Naive B cell (primary cell): ENCODE results near the gene CAP1. TPM values are rescaled to one million over a fixed set of nuclear protein-coding genes. Genes with fewer than 3 reads are reported as not detected.
A peak's percentile ranks its signal among the peaks of the same experiment; 100 is the strongest.

Experiments used
- ATAC-seq, 2 donors: fragments of 150-1000 bp; cut with Tn5 transposase; 2 replicates each; pipeline ENCODE4 v1.10.0; 2021; ENCODE audit warnings: low read depth in 2 of 2, mild to moderate bottlenecking in 2 of 2, moderate library complexity in 2 of 2
- DNase-seq: peaks from one replicate; pipeline ENCODE4 v3.0.0; 2022
- H3K27ac Mint-ChIP-seq, 6 donors: one replicate each; pipeline ENCODE4 v1.8.0; 2020 to 2022; ENCODE audit warnings: mild to moderate bottlenecking in 6 of 6, mixed read lengths in 6 of 6, moderate library complexity in 5 of 6, inconsistent platforms in 2 of 6
- H3K27me3 Mint-ChIP-seq, 3 donors: one replicate each; pipeline ENCODE4 v1.8.0; 2021 to 2022; ENCODE audit warnings: mixed read lengths in 3 of 3, mild to moderate bottlenecking in 1 of 3
- H3K36me3 Mint-ChIP-seq, 2 donors: one replicate each; pipeline ENCODE4 v1.8.0; 2020 to 2022; ENCODE audit warnings: mixed read lengths in 2 of 2, inconsistent platforms in 1 of 2, mild to moderate bottlenecking in 1 of 2
- H3K4me1 Mint-ChIP-seq, 3 donors: one replicate each; pipeline ENCODE4 v1.8.0; 2020 to 2022; ENCODE audit warnings: mixed read lengths in 3 of 3, inconsistent platforms in 1 of 3, mild to moderate bottlenecking in 1 of 3, moderate library complexity in 1 of 3
- H3K4me3 Mint-ChIP-seq, 8 donors: one replicate each; pipeline ENCODE4 v1.8.0; 2020 to 2022; ENCODE audit warnings: mild to moderate bottlenecking in 8 of 8, mixed read lengths in 8 of 8, moderate library complexity in 8 of 8, inconsistent platforms in 2 of 8
- H3K9me3 Mint-ChIP-seq, 7 donors: one replicate each; pipeline ENCODE4 v1.8.0; 2020 to 2022; ENCODE audit warnings: mixed read lengths in 7 of 7, mild to moderate bottlenecking in 5 of 7, inconsistent platforms in 2 of 7, moderate library complexity in 1 of 7
- polyA plus RNA-seq, 6 donors: library from polyadenylated mRNA; unstranded; fragments of 300-500 nt; fragmentation: Illumina TruSeq; gene quantifications; one replicate each; pipeline ENCODE4 v1.2.3, GENCODE V29; 2021; ENCODE audit warnings: low read depth in 6 of 6

CAP1 gene
- polyA plus RNA-seq, 6 donors from 2014 or later: 550 to 750 (median 592) TPM

DNA sequence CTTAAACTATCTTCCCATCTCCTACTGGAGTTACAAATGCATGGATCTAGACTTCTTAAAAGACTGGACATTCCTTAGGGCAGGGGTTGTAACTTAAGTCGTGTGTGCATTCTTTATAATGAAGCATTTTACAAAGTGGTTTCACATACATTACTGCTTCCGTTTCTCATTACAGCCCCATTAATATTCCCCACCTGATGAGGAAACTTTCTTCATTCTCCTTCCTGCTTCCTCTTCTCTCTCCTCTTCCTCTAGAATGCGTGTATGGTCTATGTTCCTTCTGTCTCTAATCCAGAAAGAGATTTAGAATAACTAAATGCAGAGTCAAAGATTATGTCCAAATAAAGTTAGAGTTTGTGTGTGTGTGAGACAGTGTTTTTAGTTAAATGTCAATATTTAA is 1.8 kb upstream of the CAP1 start:
- Mint-ChIP-seq H3K27ac (peak overlapping the region; percentile 97 to 99 (median 98)), H3K36me3 (peaks cover 0 to 28% of the 10 kb centered on the region in 2 donors), H3K9me3 (no peaks in the 10 kb centered on the region), H3K4me3 (peak overlapping the region in 7 of 8 donors; percentile 35 to 97 (median 91)), H3K4me1 (peaks cover 53 to 76% (median 72%) of the 10 kb centered on the region in 3 donors), H3K27me3 (no peaks in the 10 kb centered on the region)
- DNase-seq (no peak), ATAC-seq (no peak)

DNA sequence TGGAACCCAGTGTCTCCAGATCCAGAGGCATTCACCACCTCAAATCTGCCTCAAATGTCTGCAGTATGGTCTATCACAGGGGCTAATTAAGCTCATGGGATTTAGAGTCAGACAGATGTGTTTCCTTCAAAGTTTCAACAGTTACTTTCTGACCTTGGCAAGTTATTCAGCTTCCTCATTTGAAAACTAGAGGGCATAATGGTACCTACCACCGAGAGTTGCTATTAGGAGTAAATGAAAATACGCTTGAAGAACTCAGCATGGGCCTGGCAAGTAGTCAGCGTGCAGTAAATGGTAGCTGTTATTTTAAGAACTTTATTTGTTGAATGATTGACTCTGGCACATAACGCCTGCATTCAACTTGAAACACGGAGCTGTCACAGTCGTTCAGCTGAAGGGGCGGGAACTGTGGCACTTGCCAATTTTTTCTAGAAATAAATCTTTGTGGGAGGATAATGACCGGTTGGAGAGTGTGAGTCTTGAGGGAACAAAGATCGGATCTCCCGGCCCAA is 1.2 kb upstream of the CAP1 start:
- Mint-ChIP-seq H3K27ac (peak overlapping the region; percentile 97 to 99 (median 98)), H3K4me3 (peak overlapping the region; percentile 88 to 98 (median 96)), H3K36me3 (peaks cover 0 to 28% of the 10 kb centered on the region in 2 donors), H3K27me3 (no peaks in the 10 kb centered on the region), H3K9me3 (no peaks in the 10 kb centered on the region), H3K4me1 (peaks cover 47 to 77% (median 72%) of the 10 kb centered on the region in 3 donors)
- ATAC-seq: peak; percentile 45 to 46
- DNase-seq: peak; percentile 69

DNA sequence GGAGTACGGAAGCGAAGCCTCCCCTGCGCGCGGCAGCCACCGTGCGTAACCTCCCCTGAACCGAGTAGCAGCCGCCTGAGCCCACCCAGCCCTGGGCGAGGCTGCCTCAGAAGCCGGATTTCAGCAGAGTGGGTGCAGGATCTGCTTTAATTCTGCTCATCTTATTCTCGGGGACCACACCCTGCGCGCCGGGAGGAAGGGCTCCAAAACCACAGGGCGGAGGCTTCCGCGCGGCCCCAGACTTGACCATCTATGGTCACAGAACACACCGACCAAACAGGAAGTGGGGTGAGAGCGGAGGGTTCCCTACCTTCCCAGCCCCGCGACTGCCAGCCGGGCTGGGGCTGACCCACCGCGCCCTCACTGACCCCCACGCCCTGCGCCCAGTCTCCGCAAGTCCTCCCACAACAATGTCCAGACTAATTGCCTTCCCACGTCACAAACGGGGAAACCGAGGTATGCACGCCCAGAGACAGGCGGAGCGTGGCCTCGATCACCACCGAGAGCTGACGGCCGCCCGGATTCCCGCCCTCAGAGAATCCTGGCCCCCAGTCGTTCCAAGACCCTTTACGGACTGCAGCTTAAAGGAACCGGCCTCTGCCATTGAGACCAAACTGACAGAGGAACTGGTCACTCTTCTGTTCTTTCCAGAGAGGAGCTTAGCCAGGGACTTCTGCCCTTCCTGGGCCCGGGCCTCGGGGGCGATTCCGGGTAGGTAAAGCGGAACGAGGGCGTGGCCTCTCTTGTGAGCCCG is 595 bp upstream of the CAP1 start:
- ATAC-seq (peak; percentile 42 to 50), DNase-seq (peak; percentile 86)
- H3K9me3 Mint-ChIP-seq: no peaks in the 10 kb centered on the region
- no peaks in the 10 kb centered on the region for H3K27me3 Mint-ChIP-seq
- H3K27ac Mint-ChIP-seq: peak overlapping the region; percentile 97 to 99 (median 98)
- peak overlapping the region; percentile 88 to 98 (median 96) for H3K4me3 Mint-ChIP-seq
- H3K36me3 Mint-ChIP-seq: peaks cover 0 to 28% of the 10 kb centered on the region in 2 donors
- H3K4me1 Mint-ChIP-seq: peaks cover 43 to 77% (median 70%) of the 10 kb centered on the region in 3 donors

DNA sequence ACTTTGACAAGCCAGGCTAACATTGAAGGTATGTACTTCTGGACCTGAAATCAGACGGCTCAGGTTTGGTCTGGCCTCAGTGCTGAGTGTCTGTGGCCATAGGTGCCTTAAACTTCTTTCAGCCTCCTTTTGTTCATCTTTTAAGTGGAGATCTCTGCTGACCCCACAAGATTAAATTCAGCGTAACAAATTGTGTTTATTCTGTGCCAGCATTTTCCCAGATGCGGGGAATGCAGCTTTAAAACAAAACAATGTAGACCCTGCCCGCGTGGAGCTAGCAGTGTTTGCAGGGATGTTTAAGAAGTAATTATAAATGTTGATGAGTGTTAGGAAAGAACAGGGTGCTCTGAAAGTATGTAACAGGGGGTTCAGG is 923 bp downstream of the CAP1 start:
- Mint-ChIP-seq H3K27ac (peak overlapping the region; percentile 80 to 99 (median 98)), H3K9me3 (no peaks in the 10 kb centered on the region), H3K27me3 (no peaks in the 10 kb centered on the region), H3K36me3 (peaks cover 0 to 28% of the 10 kb centered on the region in 2 donors), H3K4me3 (peak overlapping the region; percentile 88 to 98 (median 96)), H3K4me1 (peaks cover 43 to 83% (median 81%) of the 10 kb centered on the region in 3 donors)
- ATAC-seq (no peak), DNase-seq (no peak)

DNA sequence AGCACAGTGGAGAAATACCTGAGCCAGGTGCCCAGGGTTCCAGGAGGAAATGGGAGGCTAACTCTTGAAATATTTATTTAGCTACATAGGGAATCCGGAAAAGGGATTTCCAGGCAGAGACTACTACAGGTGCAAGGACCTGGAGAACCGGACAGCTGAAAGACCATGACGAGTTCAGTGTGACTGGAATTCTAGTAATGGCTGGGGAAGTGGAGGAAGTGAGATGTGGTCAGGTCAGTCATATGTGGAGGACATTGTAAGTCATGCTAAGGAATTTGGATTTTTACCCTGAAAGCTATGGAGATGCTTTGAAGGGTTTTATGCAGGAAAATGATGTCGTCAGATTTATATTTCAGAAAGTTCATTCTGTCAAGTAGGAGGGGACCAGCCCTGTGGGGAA is 1.8 kb downstream of the CAP1 start:
- H3K36me3 Mint-ChIP-seq: peaks cover 2 to 28% of the 10 kb centered on the region in 2 donors
- DNase-seq (no peak), ATAC-seq (no peak)
- no peaks in the 10 kb centered on the region for H3K27me3 Mint-ChIP-seq
- peaks cover 43 to 84% (median 83%) of the 10 kb centered on the region in 3 donors for H3K4me1 Mint-ChIP-seq
- peak overlapping the region; percentile 1 to 98 (median 80) for H3K27ac Mint-ChIP-seq
- peak overlapping the region; percentile 80 to 97 (median 94) for H3K4me3 Mint-ChIP-seq
- H3K9me3 Mint-ChIP-seq: no peaks in the 10 kb centered on the region

DNA sequence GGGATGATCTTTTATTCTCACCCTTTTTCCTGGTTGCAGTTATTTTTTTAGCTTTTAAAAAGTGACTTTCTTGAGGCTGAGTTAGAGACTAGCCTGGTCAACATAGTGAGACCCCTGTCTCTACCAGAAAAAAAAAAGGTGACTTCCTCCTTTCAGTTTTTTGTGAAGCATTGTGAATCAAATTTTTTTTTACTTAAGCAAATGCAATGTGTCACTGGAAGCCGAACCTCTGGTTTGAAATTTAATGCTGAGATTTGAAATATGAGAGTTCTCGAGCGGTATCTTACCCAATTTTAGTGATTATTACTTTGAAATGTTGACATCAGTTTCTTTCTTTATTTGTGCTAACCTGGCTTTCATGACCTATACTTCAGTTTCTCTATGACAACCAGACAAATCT is 3.6 kb downstream of the CAP1 start:
- Mint-ChIP-seq H3K27me3 (no peaks in the 10 kb centered on the region), H3K27ac (peak overlapping the region in 5 of 6 donors; percentile 9 to 88 (median 82)), H3K9me3 (no peaks in the 10 kb centered on the region), H3K4me3 (peak overlapping the region; percentile 52 to 97 (median 93)), H3K36me3 (peaks cover 13 to 35% of the 10 kb centered on the region in 2 donors), H3K4me1 (peaks cover 45 to 86% (median 82%) of the 10 kb centered on the region in 3 donors)
- no peak for ATAC-seq
- no peak for DNase-seq

DNA sequence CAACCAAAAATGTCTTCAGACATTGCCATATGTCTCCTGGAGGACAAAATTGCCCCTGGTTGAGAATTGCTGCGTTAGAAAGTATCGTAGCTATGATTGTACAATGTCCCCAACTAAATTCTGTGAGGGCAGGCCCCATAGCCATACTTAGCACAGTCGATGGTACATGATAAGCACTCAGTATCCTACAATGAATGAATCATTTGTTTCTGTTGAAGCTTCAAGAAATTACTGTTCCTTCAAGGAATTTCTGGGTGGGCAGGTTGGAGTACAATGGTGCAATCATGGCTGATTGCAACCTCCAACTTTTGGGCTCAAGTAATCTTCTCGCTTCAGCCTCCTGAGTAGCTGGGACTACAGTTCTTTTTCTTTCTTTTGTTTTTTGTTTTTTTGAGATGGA is 4.7 kb downstream of the CAP1 start:
- no peak for ATAC-seq
- H3K4me3 Mint-ChIP-seq: peak overlapping the region in 7 of 8 donors; percentile 61 to 88 (median 67)
- DNase-seq: no peak
- peaks cover 18 to 34% of the 10 kb centered on the region in 2 donors for H3K36me3 Mint-ChIP-seq
- H3K4me1 Mint-ChIP-seq: peaks cover 46 to 86% (median 84%) of the 10 kb centered on the region in 3 donors
- no peaks in the 10 kb centered on the region for H3K27me3 Mint-ChIP-seq
- H3K9me3 Mint-ChIP-seq: no peaks in the 10 kb centered on the region
- H3K27ac Mint-ChIP-seq: peak overlapping the region in 1 of 6 donors; percentile 61

DNA sequence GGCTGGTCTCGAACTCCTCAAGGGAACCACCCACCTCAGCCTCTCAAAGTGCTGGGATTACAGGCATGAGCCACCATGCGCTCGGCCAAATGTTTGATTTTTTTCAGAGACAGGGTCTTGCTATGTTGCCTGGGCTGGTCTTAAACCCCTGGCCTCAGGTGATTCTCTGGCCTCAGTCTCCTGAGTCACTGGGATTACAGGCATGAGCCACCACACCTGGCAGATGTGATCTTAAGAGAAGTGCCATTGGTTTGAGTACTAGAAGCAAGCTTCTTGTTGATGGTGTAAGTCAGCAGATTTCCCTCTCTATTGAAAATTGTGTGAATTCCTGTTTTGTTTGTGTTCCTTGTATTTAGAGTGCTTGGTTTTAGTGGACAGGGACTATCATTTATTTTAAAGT is 5.2 kb downstream of the CAP1 start:
- Mint-ChIP-seq H3K36me3 (peaks cover 20 to 32% of the 10 kb centered on the region in 2 donors), H3K9me3 (no peaks in the 10 kb centered on the region), H3K27ac (peak overlapping the region in 5 of 6 donors; percentile 7 to 68 (median 47)), H3K27me3 (no peaks in the 10 kb centered on the region), H3K4me3 (peak overlapping the region in 6 of 8 donors; percentile 40 to 88 (median 66)), H3K4me1 (peaks cover 44 to 91% (median 82%) of the 10 kb centered on the region in 3 donors)
- DNase-seq (no peak), ATAC-seq (no peak)

DNA sequence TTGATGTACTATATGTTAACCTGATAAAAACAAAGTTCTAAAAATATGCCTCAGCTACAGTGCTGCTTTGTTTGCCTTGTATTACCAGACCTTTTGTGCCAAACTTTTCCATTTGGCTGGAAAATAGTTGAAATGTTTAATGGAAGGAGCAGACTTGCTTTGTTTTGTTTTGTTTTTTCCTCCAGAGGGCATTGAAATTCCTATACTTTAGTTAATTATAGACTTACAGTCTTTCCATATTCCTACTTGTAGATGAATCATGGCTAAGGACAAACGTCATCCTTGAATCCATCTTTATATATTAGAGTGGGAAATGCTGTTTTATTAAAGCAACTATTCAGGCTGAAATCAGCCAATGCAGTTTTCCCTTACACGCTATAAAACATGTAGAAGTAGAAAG is 6.7 kb downstream of the CAP1 start:
- peak overlapping the region in 1 of 8 donors; percentile 16 for H3K4me3 Mint-ChIP-seq
- peaks cover 22 to 25% of the 10 kb centered on the region in 2 donors for H3K36me3 Mint-ChIP-seq
- peaks cover 37 to 94% (median 77%) of the 10 kb centered on the region in 3 donors for H3K4me1 Mint-ChIP-seq
- no peaks in the 10 kb centered on the region for H3K9me3 Mint-ChIP-seq
- peak overlapping the region in 3 of 6 donors; percentile 19 to 53 (median 49) for H3K27ac Mint-ChIP-seq
- no peaks in the 10 kb centered on the region for H3K27me3 Mint-ChIP-seq
- ATAC-seq (no peak), DNase-seq (no peak)

DNA sequence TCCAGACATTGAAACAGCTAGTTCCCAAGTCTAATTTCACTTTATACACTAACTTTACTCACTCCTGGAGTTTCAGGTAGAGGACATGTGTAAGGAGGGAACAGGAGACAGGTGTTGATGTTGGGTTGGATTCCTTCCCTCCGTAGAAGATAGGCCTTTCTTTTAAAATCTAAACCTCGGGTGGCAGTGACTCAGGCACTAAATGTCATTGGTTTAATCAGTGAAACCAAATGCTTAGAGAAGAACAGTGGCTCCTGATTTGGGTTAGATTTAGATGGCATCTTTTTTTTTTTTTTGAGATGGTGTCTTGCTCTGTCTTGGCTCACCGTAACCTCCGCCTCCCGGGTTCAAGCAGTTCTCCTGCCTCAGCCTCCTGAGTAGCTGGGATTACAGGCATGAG is 7.2 kb downstream of the CAP1 start:
- Mint-ChIP-seq H3K4me3 (peak overlapping the region in 3 of 8 donors; percentile 15 to 54 (median 30)), H3K27me3 (no peaks in the 10 kb centered on the region), H3K36me3 (peaks cover 20 to 22% of the 10 kb centered on the region in 2 donors), H3K9me3 (no peaks in the 10 kb centered on the region), H3K4me1 (peaks cover 32 to 92% (median 73%) of the 10 kb centered on the region in 3 donors), H3K27ac (peak overlapping the region in 4 of 6 donors; percentile 38 to 80 (median 48))
- ATAC-seq (no peak), DNase-seq (no peak)

DNA sequence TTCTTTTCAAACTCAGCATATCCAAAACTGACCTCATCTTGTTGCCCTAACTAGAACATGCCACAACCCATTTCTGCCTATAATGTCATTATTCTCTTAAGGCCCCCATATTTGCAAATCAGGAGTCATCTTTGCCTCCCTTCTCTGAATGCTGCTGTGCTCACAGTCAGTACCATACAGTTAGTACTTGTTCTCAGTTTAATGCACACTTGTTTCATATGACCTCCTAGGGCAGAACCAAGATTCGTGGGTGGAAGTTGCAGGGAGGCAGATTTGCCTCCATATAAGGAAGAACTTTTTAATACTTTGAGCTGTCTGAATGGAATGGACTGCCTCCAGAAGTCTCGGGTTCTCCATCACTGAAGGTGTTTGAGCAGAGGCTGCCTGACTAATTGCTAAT is 9.2 kb downstream of the CAP1 start:
- DNase-seq (no peak), ATAC-seq (no peak)
- Mint-ChIP-seq H3K27ac (peak overlapping the region; percentile 37 to 93 (median 76)), H3K4me3 (peak overlapping the region in 7 of 8 donors; percentile 2 to 57 (median 27)), H3K9me3 (no peaks in the 10 kb centered on the region), H3K27me3 (no peaks in the 10 kb centered on the region), H3K4me1 (peaks cover 40 to 91% (median 75%) of the 10 kb centered on the region in 3 donors), H3K36me3 (peaks cover 16 to 22% of the 10 kb centered on the region in 2 donors)

DNA sequence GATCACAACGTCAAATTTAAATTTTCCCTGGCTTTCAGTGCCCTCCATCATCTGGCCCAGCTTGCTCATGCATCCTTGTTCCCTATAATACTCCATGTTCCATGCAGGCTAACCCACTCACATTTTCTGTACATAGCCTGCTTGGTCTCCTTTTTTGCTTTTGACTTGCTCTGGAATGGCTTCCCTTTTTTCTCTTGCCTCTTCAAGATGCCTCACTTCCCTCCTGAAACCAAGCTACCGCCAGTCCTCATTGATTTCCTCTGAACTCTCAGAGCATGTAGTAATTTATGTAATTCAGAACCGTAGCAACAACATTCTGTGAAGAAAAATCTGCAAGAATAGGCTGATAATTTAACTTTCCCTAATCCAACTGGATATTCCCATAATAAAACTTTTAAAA is 10.3 kb downstream of the CAP1 start:
- ATAC-seq: peak; percentile 74 to 84
- Mint-ChIP-seq H3K27ac (peak overlapping the region; percentile 18 to 94 (median 51)), H3K36me3 (peaks cover 16 to 22% of the 10 kb centered on the region in 2 donors)

DNA sequence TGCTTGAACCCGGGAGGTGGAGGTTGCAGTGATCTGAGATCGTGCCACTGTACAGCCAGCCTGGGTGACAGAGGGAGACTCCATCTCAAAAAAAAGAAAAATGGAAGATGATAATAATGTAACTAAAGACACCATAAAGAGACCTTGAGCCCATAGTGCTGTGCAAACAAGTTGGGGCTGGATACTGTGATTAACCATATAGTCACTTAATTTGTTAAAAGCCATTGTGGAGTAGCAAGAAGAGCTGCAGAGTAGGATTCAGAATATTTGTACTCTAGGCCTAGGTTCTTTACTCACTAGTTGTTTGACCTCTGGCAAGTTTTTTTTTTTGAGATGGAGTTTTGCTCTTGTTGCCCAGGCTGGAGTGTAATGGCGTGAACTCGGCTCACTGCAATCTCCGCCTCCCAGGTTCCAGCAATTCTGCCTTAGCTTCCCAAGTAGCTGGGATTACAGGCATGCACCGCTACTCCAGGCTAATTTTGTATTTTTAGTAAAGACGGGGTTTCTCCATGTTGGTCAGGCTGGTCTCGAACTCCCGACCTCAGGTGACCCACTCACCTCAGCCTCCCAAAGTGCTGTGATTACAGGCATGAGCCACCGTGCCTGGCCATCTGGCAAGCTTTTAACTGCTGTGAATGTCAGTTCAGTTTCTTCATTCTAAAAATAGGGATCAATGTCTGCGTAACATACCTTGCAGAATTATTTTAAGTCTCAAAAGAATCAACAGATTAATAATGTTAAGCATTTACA is 12.8 kb downstream of the CAP1 start:
- Mint-ChIP-seq H3K36me3 (peaks cover 16% of the 10 kb centered on the region in 2 donors), H3K27ac (peak overlapping the region; percentile 33 to 91 (median 80)), H3K4me3 (peak overlapping the region in 7 of 8 donors; percentile 6 to 70 (median 25)), H3K4me1 (peaks cover 59 to 93% (median 84%) of the 10 kb centered on the region in 3 donors), H3K27me3 (no peaks in the 10 kb centered on the region), H3K9me3 (no peaks in the 10 kb centered on the region)
- no peak for ATAC-seq
- no peak for DNase-seq

More for the DNA sequence above, 10.3 kb downstream of the CAP1 start:
- H3K27me3 Mint-ChIP-seq: no peaks in the 10 kb centered on the region
- H3K9me3 Mint-ChIP-seq: no peaks in the 10 kb centered on the region
- peak overlapping the region; percentile 10 to 75 (median 56) for H3K4me3 Mint-ChIP-seq
- no peak for DNase-seq
- peaks cover 48 to 91% (median 75%) of the 10 kb centered on the region in 3 donors for H3K4me1 Mint-ChIP-seq
